ENCODE measurements around the gene EPSTI1.
A peak's percentile ranks its signal among the peaks of the same experiment; 100 is the strongest.
"Not testable (repeated sequence)": the region's sequence is repeated elsewhere in the genome, so short reads cannot be mapped to it uniquely, and the experiment has no call there.

The EPSTI1 gene, protein sequence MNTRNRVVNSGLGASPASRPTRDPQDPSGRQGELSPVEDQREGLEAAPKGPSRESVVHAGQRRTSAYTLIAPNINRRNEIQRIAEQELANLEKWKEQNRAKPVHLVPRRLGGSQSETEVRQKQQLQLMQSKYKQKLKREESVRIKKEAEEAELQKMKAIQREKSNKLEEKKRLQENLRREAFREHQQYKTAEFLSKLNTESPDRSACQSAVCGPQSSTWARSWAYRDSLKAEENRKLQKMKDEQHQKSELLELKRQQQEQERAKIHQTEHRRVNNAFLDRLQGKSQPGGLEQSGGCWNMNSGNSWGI

DNA sequence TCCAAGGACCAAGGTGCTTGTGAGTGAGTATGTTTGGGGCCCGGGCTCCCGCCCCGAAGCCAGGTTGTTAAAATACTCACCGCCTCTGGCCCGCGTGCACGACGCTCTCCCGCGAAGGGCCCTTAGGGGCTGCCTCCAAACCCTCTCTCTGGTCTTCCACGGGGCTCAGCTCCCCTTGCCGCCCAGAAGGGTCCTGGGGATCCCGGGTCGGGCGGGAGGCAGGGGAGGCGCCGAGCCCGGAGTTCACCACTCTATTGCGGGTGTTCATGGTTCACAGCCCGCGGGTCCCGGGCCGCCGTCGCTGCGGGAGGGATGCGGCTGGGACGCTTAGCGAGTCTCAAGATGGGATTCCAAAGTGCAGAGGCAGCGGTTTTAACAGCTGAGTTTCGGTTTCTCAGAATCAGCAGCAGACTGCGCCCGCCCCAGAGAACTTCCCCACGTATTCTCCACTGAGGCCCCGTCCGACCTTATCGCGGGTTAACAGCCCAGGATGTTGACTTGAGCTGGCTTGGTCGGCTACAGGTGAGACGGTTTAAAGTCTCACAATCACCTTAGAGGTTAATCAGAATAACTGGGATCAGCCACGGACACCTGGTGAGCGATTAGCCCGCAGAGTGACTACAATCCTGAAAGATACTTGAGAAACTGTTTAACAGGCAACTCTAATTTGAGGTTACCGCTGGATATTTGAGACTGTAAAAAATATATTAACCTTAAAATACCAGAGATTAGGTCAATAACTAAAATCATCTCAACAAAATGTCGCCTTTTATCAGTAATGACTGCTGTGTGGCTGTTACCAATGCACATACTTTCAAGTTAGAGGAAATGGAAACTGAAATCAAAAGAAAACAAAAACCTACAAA, at the start of gene EPSTI1:
Gene EPSTI1, minus strand, starts transcription at position 344 of the 866 bp plus-strand sequence. Its CDS starts 76 bp downstream, at position 268.
- DNase-seq = peak; percentile 71

DNA sequence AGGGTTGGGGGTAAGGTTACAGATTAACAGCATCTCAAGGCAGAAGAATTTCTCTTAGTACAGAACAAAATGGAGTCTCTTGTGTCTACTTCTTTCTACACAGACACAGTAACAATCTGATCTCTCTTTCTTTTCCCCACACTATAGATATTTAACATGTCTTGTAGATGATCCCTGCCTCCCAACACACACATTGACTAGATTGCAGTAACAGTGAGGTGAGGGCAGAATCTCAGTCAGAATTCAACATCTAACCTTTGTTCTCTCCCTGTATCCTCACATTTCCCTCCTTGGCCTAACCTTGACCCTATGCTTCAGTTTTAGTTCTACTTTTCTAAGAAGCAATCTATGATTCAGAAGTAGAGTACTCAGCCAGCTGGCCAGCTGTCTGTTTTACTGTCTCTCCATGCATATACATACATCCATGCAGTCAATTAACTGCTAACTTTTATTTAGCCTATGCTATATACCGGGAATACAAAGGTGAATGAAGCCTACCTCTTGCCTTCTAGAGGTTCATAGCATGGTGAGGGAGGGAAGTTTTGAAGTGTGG, 49.4 kb upstream of the EPSTI1 start:
- no peak for DNase-seq

DNA sequence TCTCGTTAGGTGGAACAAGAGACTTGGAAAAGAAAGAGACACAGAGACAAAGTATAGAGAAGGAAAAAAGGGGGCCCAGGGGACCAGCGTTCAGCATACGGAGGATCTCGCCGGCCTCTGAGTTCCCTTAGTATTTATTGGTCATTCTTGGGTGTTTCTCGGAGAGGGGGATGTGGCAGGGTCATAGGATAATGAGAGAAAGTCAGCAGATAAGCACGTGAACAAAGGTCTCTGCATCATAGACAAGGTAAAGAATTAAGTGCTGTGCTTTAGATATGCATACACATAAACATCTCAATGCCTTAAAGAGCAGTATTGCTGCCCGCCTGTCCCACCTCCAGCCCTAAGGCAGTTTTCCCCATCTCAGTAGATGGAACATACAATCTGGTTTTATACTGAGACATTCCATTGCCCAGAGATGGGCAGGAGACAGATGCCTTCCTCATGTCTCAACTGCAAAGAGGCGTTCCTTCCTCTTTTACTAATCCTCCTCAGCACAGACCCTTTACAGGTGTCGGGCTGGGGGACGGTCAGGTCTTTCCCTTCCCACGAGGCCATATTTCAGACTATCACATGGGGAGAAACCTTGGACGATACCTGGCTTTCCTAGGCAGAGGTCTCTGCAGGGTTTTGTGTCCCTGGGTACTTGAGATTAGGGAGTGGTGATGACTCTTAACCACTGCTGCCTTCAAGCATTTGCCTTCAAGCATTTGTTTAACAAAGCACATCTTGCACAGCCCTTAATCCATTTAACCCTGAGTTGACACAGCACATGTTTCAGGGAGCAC, 48.7 kb upstream of the EPSTI1 start:
- DNase-seq = not testable (repeated sequence)

DNA sequence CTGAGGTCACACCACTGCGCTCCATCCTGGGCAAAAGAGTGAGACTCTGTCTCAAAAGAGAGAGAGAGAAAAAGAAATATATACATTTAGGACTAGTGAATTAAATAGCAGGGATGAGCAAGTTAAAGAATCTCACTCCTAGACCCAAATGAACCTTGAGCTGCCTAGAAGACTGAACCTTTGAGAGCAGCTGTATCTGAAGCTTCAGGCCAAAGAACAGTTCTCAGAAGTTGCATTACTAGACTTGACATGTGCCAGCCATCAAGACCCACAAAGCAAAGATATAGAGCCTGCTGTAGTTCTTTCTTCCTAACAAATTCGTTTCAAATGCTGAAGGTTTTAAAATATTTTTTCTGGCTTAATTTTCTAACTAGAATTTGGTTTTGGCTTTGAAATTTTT, 47.9 kb upstream of the EPSTI1 start:
- DNase-seq = no peak

DNA sequence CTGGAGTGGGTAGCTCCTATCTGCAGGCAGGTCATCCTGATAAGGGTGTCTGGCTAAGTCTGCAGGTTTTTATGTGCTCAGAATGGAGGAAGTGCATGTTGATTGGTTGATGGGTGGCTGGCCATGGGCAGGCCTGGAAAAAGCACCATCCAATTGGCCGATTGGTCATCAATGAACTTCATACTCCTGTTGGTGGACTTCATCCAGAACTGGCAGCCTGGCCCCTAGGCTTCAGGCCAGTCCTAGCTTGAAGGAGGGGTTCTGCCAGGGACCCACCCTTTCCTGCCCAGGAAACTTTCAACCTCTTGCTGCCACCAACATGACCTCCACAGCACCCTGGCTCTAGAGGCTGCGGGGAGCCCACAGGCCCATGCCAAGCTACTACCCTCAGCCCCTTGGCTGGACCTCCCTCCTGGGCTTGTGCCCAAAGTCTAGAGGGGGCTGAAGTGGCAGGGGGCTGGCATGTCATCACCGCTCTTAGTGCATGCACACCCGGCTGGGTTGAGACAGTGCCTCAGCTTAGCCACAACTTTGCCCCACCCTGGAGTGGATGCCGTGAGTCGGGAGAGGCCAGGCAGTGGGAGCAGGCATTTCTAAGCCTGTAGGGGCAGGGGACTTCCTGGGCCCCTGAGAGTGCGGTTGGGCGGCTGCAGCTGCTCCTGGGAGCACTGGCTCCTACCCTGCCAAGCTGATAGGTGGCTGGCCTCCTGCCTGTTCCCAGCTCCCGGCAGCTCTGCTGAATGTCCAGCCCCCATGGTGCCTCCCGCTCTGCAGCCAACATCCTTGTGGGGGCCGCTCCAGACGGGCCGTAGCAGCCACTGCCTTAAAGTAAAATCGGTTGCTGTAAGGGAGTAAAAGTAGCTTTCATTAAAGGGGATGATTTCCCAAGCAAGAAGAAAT, 44.6 kb upstream of the EPSTI1 start:
- no peak for DNase-seq

DNA sequence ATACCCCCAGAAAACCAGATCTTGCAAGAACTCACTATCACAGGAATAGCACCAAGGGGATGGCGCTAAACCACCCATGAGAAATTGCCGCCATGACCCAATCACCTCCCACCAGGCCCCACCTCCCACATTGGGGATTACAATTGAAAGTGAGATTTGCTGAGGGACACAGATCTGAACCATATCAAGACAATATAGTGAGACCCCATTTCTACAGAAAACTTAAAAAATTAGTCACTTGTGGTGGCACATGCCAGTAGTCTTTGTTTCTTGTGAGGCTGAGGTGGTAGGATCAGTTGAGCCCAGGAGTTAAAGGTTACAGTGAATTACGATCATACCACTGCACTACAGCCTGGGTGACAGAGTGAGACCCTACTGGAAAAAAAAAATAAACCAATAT, 41.0 kb upstream of the EPSTI1 start:
- no peak for DNase-seq

DNA sequence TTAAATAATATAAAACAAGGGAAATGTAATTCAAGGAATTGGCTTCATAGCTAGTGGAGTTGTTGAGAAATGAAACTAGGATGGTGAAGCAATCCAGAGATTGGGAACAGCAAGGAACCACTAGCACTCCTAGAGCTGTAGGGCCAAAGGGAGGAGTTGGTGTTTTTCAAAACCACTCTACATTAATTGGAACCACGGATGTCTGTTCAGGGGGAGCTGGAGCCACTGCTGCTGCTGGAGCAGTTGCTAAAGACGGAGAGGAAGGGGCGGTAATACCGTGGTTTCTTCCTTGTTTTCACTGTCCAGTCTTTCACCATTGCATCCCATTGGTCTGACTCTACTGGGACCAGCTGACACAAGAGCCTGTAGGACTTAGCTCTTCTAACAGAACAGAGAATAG, 39.8 kb upstream of the EPSTI1 start:
- no peak for DNase-seq

DNA sequence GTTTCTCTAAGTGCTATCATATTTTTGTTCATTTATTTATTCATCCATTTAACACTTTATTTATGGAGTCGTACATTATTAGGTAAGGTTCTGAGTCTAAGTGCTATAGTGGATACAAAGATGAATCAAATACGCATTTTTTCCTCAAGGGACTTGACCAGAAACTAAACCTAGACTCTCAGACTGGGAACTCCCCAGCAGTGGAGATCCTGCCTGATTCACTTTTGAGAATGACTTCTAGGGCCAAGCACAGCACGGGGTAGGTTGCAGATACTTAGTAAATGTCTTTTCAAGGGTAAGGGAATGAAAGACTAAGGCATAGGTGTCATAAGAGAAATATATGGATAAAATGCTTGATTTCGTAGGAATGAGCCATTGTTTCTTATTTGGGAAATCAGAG, 38.5 kb upstream of the EPSTI1 start:
- DNase-seq = no peak

DNA sequence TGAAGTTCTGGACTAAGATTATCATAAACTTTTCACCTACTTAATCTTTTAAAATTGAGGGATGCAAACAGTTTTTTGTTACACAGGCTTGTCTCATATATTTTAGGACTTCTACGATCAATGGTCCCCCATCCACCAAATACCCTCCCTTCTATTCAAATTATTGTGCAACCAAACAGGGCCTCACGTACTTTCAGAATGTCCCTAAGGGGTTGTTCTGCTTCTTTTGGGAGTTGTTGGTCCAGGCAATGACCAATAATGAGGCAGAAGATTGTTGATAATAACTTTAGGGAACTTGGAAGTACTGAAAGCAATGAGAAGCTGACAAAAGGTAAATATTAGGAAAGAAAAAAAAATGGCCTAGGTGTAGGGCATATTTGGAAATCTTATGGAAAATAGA, 34.2 kb upstream of the EPSTI1 start:
- DNase-seq = no peak

DNA sequence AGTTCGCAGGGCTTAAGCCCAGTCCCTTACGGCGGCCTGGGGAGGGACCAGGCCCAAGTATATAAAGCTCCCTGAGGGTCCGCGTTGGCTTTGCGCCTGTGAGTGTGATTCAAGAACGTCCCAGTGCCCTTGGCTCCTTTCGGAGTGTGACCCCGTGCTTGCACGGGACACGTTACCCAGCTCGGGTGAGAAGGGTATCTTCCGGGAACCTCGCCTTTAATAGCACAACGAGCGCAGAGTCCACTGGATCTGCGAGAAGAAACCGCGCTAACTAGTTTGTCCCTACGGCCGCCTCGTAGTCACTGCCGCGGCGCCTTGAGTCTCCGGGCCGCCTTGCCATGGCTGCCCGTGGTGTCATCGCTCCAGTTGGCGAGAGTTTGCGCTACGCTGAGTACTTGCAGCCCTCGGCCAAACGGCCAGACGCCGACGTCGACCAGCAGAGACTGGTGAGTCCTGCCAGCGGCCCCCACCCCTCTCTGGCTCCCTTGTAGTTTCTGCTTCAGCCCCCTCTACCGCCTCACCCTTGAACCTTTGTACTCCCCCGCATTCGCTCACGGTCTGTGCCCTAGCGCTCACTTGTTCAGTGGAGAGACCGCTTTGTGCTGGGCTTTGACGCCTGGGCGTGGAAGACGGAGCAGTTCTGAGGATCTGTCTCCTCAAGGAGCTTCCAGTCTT, 31.4 kb upstream of the EPSTI1 start, which contains the start of gene DNAJC15:
Gene DNAJC15, plus strand, starts transcription at position 298 of the 675 bp plus-strand sequence. Its CDS starts 41 bp downstream, at position 339.
- peak; percentile 95 for DNase-seq

DNA sequence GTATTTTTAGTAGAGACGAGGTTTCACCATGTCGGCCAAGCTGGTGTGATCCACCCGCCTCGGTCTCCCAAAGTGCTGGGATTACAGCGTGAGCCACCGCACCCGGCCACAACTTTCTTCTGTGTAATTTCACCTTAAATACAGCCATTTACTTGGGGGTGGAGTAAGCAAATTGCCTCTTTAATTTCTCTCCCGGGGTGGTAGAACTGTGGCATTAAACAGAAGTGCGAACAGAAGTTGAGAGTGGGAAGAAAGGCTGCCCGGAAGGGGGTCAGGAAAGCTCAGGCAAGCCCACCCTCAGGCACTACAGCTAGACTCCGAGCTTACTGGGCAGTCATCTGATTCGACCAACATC, 30.9 kb upstream of the EPSTI1 start:
- no peak for DNase-seq

DNA sequence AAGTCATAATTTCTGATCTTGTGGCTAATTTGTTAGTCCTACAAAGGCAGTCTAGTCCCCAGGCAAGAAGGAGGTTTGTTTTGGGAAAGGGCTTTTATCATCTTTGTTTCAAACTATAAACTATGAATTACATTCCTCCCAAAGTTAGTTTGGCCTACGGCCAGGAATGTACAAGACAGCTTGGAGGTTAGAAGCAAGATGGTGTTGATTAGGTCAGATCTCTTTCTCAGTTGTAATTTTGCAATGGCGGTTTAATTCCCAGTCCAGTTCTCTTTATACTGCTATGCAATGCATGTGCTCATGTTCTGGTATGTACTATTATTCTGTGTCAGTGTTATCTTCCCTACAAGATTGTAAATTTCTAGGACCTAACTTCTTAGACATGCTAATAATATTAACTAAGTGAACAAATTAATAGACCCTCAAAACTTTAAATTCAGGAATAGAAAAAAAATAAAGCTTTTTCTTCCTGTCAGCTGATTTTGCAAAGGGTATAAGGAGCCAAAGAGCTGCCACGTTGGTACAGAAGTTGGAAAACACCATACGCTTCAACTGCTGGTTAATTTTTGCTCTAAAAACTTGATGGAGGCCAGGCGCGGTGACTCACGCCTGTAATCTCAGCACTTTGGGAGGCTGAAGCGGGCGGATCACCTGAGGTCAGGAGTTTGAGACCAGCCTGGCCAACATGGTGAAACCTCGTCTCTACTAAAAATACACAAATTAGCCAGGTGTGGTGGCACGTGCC, 30.1 kb upstream of the EPSTI1 start:
- DNase-seq = no peak

DNA sequence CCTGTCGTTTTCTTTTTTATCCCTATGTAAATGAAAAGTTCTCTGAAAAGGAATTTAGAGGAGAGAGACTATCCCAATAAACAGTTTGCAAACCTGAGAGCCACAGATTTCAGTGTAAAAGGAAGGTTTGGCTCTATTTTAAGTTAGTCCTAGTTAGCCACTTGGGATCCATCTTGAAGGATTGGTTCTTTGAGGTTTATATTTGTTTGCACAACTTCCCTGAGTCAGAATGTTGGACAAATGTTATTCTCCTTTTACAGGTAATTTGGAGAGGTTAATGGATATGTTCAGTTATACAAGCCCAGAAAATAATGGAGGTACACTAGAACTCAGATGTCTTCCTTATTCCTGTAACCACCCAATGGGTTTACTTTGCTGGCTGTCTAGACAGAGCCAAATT, 28.8 kb upstream of the EPSTI1 start:
- no peak for DNase-seq

DNA sequence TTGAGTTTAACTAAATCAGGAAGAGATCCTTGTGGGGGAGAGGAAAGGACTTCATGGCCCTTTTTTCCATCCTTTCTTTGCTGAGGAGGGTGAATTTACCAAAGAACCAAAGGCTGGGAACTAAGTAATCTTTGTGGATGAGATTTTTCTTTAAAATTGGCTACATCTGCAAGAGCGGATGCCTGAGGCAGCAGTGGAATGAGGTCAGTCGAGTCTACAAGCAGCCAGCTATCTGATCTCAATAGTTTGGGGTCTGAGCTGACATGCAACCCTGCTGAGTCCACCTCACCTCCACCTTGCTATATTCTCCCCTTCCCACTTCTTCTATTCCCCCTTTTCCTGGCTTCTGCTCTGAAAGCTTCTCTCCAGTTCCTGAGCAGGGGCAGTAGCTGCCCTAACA, 27.8 kb upstream of the EPSTI1 start:
- no peak for DNase-seq

DNA sequence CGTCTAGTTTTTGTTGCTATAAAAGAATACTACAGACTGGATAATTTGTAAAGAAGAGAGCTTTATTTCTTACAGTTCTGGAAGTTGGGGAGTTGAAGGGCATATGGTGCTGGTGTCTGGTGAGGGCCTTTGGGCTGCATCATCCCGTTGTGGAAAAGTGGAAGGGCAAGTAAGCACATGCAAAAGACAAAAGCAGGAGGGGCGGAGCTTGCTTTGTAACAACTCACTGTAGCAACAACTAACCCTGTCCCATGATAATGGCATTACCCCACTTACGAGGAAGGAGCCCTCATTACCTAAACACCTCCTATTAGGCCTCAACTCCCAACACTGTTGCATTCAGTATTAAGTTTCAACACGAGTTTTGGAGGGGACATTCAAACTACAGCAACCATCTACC, 24.2 kb upstream of the EPSTI1 start:
- no peak for DNase-seq

DNA sequence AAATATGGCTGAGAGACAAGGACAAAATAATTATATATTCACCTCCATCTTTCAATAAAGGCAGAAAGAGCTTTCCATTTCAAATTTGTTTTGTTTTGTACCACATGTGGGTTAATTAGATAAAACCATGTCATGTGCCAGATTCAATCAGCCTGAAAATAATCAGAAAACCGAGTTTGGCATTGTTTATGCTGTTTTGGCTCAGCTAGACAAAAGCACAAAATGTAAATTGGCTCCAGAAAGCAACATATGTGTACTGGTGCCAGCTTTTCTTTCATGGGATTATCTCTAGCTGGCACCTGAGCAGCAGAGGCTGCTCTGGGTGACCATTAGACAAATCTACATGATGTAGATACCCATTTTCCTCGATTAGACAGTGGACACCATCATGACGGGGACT, 22.1 kb upstream of the EPSTI1 start:
- peak; percentile 7 for DNase-seq

DNA sequence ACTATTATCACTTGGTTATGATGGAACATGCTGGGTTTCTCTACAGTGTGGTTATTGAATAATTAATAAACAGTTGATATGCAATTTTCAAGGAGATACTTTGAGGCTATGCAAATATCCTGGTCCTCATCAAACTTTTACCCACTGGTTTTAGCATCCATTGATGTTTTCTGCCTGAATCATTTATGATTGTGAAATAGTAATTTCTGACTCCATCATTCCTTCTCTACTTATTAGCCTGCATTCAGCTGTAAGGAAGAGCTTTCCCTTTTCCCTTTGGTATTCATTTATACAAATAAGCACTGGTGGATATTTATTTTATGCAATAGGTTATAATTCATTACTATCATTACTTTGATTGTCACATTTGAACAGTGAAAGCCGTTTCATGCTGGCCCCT, 17.5 kb upstream of the EPSTI1 start:
- DNase-seq = no peak

DNA sequence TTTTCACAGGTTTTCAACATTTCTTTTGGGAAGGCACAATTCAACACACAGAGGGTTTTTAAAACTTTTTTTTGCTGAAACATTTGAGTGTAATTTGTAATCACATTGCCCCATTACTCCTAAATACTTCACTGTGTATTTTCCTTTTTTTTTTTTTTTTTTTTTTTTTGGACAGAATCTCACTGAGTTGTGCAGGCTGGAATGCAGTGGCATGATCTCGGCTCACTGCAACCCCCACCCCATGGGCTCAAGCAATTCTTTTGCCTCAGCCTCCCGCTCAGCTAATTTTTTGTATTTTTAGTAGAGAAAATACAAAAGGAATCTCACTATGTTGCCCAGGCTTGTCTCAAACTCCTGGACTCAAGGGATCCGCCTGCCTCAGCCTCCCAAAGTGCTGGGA, 16.6 kb upstream of the EPSTI1 start:
- DNase-seq = no peak

DNA sequence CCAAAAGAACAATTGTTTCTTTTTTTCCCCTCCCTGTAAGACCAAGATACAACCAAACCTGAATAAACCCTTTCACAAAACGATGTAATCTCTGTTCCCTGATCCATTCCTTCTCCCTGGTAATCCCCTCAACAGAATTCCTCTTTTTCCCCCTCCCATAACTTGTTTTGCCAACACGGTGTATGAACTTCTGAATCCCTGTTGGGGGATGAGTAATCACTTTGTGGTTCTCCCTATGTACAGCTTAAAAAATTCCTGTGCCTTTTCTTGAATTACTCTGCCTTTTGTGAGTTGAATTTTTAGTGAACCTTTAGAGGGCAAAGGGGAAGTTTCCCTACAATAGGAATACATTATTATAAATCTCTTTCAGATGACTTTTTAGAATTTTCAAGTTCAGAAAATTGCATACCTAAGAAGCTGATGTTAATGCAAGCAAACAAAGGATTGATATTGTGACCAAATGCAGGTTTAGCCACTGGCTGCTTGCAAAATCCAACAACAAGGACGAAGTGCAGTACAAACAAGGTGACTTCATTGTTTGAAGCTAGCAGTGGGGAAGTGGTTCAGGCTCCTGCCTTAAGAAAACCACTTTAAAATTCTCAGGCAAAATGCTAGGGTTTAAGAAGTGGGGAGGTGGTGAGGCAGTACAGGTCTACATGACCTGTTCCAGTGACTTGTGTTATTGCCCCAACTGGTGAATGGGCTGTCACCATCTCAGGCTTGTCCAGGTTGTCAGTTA, 15.0 kb upstream of the EPSTI1 start:
- no peak for DNase-seq

Measured in retina (tissue), 1 donor.